Measurements from ENCODE around the gene SLC27A5. TPM values are rescaled to one million over a fixed set of nuclear protein-coding genes. Genes with fewer than 3 reads are reported as not detected.

The SLC27A5 gene
- total RNA-seq, 1 donor from 2014 or later, result 4.7 TPM

DNA sequence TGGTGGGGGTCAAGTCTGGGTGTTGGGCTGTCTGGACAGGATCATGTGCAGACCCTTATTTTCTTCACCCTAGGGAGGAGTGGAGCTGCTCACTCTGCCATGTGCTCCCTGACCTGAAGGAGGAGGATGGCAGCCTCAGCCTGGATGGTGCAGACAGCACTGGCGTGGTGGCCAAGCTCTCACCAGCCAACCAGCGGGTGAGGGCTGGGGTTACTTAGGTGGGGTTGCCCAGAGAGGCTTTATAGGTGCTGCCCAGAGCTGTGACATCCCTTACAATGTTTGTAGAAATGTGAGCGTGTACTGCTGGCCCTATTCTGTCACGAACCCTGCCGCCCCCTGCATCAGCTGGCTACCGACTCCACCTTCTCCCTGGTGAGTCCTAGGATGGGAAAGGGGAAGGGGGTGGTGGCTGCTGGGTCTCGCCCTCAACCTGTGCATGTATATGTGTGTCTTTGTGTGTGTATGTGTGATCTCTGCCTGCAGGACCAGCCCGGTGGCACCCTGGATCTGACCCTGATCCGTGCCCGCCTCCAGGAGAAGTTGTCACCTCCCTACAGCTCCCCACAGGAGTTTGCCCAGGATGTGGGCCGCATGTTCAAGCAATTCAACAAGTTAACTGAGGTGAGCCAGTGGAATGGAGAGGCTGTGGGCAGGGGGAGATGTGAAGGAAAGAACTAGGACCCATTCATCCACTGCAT, 38.0 kb upstream of the SLC27A5 start:
- peaks cover 53% of the 10 kb centered on the region for H3K36me3 Mint-ChIP-seq (ENCODE audit: low read depth, unreplicated experiment)
- no peaks in the 10 kb centered on the region for H3K9me3 Mint-ChIP-seq (ENCODE audit: unreplicated experiment)
- peak overlapping the region; percentile 59 for H3K4me3 Mint-ChIP-seq (ENCODE audit: unreplicated experiment)
- H3K27ac Mint-ChIP-seq (ENCODE audit: unreplicated experiment), result no peak overlapping the region
- no peak for DNase-seq (ENCODE audit: low spot score)
- H3K27me3 Mint-ChIP-seq (ENCODE audit: unreplicated experiment), result peaks cover 25% of the 10 kb centered on the region
- peaks cover 25% of the 10 kb centered on the region for H3K4me1 Mint-ChIP-seq (ENCODE audit: unreplicated experiment)
- TF ChIP-seq CTCF (IDR thresholded peaks at IDR 0.05; ENCODE audit: unreplicated experiment), result no peak

DNA sequence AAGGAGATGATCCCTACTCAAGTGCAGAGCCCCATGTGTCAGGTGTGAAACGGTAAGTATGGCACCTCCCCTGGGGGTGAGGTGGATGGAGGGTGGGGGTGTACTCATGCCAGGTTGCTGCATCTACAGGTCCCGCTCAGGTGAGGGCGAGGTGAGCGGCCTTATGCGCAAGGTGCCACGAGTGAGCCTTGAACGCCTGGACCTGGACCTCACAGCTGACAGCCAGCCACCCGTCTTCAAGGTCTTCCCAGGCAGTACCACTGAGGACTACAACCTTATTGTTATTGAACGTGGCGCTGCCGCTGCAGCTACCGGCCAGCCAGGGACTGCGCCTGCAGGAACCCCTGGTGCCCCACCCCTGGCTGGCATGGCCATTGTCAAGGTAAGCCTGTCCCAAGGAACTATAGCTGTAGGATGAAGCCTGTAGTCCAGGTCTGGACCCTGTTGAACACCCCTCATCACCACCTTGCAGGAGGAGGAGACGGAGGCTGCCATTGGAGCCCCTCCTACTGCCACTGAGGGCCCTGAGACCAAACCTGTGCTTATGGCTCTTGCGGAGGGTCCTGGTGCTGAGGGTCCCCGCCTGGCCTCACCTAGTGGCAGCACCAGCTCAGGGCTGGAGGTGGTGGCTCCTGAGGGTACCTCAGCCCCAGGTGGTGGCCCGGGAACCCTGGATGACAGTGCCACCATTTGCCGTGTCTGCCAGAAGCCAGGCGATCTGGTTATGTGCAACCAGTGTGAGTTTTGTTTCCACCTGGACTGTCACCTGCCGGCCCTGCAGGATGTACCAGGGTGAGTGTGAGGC, 37.3 kb upstream of the SLC27A5 start:
- no peak overlapping the region for H3K27ac Mint-ChIP-seq (ENCODE audit: unreplicated experiment)
- H3K4me1 Mint-ChIP-seq (ENCODE audit: unreplicated experiment), result peaks cover 19% of the 10 kb centered on the region
- no peak overlapping the region for H3K4me3 Mint-ChIP-seq (ENCODE audit: unreplicated experiment)
- no peak for TF ChIP-seq CTCF (IDR thresholded peaks at IDR 0.05; ENCODE audit: unreplicated experiment)
- H3K36me3 Mint-ChIP-seq (ENCODE audit: low read depth, unreplicated experiment), result peaks cover 52% of the 10 kb centered on the region
- no peaks in the 10 kb centered on the region for H3K9me3 Mint-ChIP-seq (ENCODE audit: unreplicated experiment)
- peaks cover 20% of the 10 kb centered on the region for H3K27me3 Mint-ChIP-seq (ENCODE audit: unreplicated experiment)
- no peak for DNase-seq (ENCODE audit: low spot score)

DNA sequence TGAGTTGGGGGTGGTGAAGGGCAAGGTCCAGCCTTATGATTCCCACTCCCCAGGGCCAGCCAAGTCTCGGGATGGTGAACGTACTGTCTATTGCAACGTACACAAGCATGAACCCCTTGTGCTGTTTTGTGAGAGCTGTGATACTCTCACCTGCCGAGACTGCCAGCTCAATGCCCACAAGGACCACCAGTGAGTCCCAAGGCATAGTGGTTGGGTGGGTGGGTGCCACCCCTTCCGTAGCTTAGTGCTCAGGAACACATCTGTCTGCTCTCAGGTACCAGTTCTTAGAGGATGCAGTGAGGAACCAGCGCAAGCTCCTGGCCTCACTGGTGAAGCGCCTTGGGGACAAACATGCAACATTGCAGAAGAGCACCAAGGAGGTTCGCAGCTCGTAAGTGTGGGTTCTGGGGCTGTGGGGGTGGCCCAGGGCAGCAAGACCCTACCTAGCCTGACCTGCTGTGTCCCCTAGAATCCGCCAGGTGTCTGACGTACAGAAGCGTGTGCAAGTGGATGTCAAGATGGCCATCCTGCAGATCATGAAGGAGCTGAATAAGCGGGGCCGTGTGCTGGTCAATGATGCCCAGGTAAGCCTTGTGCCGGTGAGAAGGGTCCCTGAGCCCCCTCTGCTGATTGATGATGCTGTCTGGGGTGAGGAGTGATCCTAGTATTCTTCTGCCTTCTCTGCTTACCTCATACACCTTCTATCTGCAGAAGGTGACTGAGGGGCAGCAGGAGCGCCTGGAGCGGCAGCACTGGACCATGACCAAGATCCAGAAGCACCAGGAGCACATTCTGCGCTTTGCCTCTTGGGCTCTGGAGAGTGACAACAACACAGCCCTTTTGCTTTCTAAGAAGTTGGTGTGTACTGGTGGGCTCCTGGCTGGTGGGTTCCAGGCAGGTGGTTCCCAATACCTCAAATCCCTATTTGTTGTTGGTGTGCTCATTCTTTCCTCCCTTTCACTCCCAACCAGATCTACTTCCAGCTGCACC, 35.8 kb upstream of the SLC27A5 start:
- H3K27ac Mint-ChIP-seq (ENCODE audit: unreplicated experiment), result peak overlapping the region; percentile 18
- no peaks in the 10 kb centered on the region for H3K9me3 Mint-ChIP-seq (ENCODE audit: unreplicated experiment)
- no peak for TF ChIP-seq CTCF (IDR thresholded peaks at IDR 0.05; ENCODE audit: unreplicated experiment)
- peaks cover 18% of the 10 kb centered on the region for H3K4me1 Mint-ChIP-seq (ENCODE audit: unreplicated experiment)
- H3K36me3 Mint-ChIP-seq (ENCODE audit: low read depth, unreplicated experiment), result peaks cover 42% of the 10 kb centered on the region
- peak overlapping the region; percentile 85 for H3K4me3 Mint-ChIP-seq (ENCODE audit: unreplicated experiment)
- DNase-seq (ENCODE audit: low spot score), result no peak
- peaks cover 24% of the 10 kb centered on the region for H3K27me3 Mint-ChIP-seq (ENCODE audit: unreplicated experiment)

DNA sequence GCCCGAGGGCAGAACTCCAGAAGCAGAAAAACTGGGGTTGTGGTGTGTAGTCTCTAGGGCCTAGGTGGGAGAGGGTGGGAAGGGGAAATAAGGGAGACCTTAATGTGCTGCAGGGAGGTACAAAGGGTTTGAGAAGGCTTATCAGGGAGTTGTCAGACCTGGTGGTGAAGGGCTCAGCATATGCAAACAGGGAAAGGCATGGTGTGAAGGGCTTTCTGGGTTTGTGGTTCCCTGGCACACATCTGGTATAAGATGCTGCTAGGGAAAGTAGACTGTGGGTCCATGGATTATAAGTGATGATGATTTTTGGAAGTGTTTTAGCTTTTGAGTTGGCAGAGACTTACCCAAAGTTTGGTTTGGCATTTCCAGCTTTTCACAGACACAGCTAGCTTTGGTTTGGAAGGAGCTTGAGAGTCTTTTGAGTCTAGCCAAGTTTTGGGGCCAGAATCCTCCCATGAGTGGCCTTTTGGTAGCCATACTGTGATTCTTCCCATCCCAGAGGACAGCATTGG, 34.3 kb upstream of the SLC27A5 start:
- Mint-ChIP-seq H3K4me3 (ENCODE audit: unreplicated experiment) (peak overlapping the region; percentile 98), H3K4me1 (ENCODE audit: unreplicated experiment) (peaks cover 18% of the 10 kb centered on the region), H3K27me3 (ENCODE audit: unreplicated experiment) (peaks cover 28% of the 10 kb centered on the region), H3K9me3 (ENCODE audit: unreplicated experiment) (no peaks in the 10 kb centered on the region), H3K36me3 (ENCODE audit: low read depth, unreplicated experiment) (peaks cover 33% of the 10 kb centered on the region), H3K27ac (ENCODE audit: unreplicated experiment) (peak overlapping the region; percentile 88)
- no peak for TF ChIP-seq CTCF (IDR thresholded peaks at IDR 0.05; ENCODE audit: unreplicated experiment)
- DNase-seq (ENCODE audit: low spot score), result no peak

All from endothelial cell (in vitro differentiated cells).